Measurements from ENCODE around the gene CD101. TPM values are rescaled to one million over a fixed set of nuclear protein-coding genes. Genes with fewer than 3 reads are reported as not detected.
A peak's percentile ranks its signal among the peaks of the same experiment; 100 is the strongest.

Gene CD101
- 0.76 and 1.8 TPM in 2 replicates for total RNA-seq (2021)
- Bru-seq, nascent RNA, result percentile 42 among the genes with signal in this experiment
- percentile 49 among the genes with signal in this experiment for BruChase-seq, experiment 1, labeled RNA remaining after a 2-hour chase
- BruChase-seq, experiment 2, labeled RNA remaining after a 6-hour chase, result percentile 56 among the genes with signal in this experiment
- long read RNA-seq, result 0 reads

GRCh38 chr1:117001254-117001927 lies at the start of gene CD101:
CD101 (plus strand) TSS chr1:117001760; CDS start chr1:117001818, 58 bp downstream.
- H3K4me1 ChIP-seq (replicated peaks; ENCODE audit: insufficient read depth), result peaks cover 21% of the 10 kb centered on the region
- DNase-seq, result no peak
- no peaks in the 10 kb centered on the region for H3K27me3 ChIP-seq (ENCODE audit: insufficient read depth, low read depth)
- no TSS peak for BruUV-seq (replicated peaks)
- CTCF ChIA-PET, result no interaction called here
- peaks cover 8% of the 10 kb centered on the region; the same call in 1 of the 2 replicates for H3F3A ChIP-seq (ENCODE audit: insufficient read depth, low read depth)
- H3K36me3 ChIP-seq (ENCODE audit: low read depth), result no peaks in the 10 kb centered on the region
- H3K4me3 ChIP-seq, result no peak within 1 kb of the TSS
- no peaks in the 10 kb centered on the region for H3K9me2 ChIP-seq (ENCODE audit: insufficient read depth)
- H4K20me1 ChIP-seq (ENCODE audit: insufficient read depth), result no peaks in the 10 kb centered on the region
- no peak within 1 kb of the TSS for H2AFZ ChIP-seq
- H3K4me2 ChIP-seq, result no peak within 1 kb of the TSS
- TF ChIP-seq, protein P1, sequence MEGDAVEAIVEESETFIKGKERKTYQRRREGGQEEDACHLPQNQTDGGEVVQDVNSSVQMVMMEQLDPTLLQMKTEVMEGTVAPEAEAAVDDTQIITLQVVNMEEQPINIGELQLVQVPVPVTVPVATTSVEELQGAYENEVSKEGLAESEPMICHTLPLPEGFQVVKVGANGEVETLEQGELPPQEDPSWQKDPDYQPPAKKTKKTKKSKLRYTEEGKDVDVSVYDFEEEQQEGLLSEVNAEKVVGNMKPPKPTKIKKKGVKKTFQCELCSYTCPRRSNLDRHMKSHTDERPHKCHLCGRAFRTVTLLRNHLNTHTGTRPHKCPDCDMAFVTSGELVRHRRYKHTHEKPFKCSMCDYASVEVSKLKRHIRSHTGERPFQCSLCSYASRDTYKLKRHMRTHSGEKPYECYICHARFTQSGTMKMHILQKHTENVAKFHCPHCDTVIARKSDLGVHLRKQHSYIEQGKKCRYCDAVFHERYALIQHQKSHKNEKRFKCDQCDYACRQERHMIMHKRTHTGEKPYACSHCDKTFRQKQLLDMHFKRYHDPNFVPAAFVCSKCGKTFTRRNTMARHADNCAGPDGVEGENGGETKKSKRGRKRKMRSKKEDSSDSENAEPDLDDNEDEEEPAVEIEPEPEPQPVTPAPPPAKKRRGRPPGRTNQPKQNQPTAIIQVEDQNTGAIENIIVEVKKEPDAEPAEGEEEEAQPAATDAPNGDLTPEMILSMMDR (conservative IDR thresholded peaks at IDR 0.05), result no peak
- no peak for TF ChIP-seq EZH2 (IDR thresholded peaks at IDR 0.05; ENCODE audit: low read depth)
- POLR2A ChIA-PET (ENCODE audit: unreplicated experiment), result no interaction called here
- intact Hi-C loops (cut with micrococcal nuclease; ENCODE audit: unreplicated experiment), result no loop called here
- H3K79me2 ChIP-seq (ENCODE audit: low read depth), result no peaks in the 10 kb centered on the region
- no peak within 1 kb of the TSS for H3K27ac ChIP-seq
- H3K9me3 ChIP-seq (ENCODE audit: insufficient read depth, low read depth), result no peaks in the 10 kb centered on the region

GRCh38 chr1:116952738-116953275 lies 48.8 kb upstream of the CD101 start:
- no TSS peak for BruUV-seq (replicated peaks)
- H3K27me3 ChIP-seq (ENCODE audit: insufficient read depth, low read depth), result no peaks in the 10 kb centered on the region
- H3F3A ChIP-seq (ENCODE audit: insufficient read depth, low read depth), result no peaks in the 10 kb centered on the region
- ChIA-PET CTCF (no interaction called here), POLR2A (ENCODE audit: unreplicated experiment) (interaction anchor here (0.5 kb wide), 1 partner anchor 18 kb away, joined by 11 read pairs; no protein-coding TSS in a partner anchor)
- H3K9me3 ChIP-seq (ENCODE audit: insufficient read depth, low read depth), result no peaks in the 10 kb centered on the region
- H3K4me3 ChIP-seq, result no peak overlapping the region
- H2AFZ ChIP-seq, result no peak overlapping the region
- DNase-seq, result no peak
- H3K4me1 ChIP-seq (replicated peaks; ENCODE audit: insufficient read depth), result no peaks in the 10 kb centered on the region
- no peaks in the 10 kb centered on the region for H3K9me2 ChIP-seq (ENCODE audit: insufficient read depth)
- no peak overlapping the region for H3K4me2 ChIP-seq
- TF ChIP-seq, protein P1 (conservative IDR thresholded peaks at IDR 0.05), result no peak
- TF ChIP-seq EZH2 (IDR thresholded peaks at IDR 0.05; ENCODE audit: low read depth), result no peak
- intact Hi-C loops (cut with micrococcal nuclease; ENCODE audit: unreplicated experiment), result loop anchor here (10.0 kb wide), 1 partner anchor 218 kb away; no protein-coding TSS in a partner anchor
- H3K36me3 ChIP-seq (ENCODE audit: low read depth), result peaks cover 12% of the 10 kb centered on the region
- no peak overlapping the region for H3K27ac ChIP-seq
- no peaks in the 10 kb centered on the region for H3K79me2 ChIP-seq (ENCODE audit: low read depth)
- H4K20me1 ChIP-seq (ENCODE audit: insufficient read depth), result 0 out of 2 replicates have a peak, but pooled peaks cover 4% of the 10 kb centered on the region

DNA sequence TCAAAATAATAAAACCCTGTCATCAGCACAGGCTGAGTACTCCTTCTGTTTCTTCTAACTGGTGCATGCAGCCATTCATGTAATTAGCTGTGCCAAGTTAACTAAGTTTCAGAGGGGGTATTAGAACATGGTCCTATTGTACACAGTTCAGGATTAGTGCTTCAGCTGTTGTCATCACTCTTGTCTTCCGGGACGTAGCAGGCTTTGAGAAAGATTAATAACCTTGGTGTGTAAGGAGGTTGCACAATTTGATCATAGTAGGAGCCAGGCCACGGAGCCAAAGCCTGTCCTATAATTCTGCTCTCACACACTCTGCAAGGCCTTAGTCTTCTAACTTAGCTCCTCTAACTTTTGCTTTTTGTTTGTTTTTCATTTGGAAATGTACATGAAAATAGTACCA lies 47.1 kb upstream of the CD101 start:
- CTCF ChIA-PET, result no interaction called here

More for the DNA sequence above, 47.1 kb upstream of the CD101 start:
- no peak overlapping the region for H3K27ac ChIP-seq
- 0 out of 2 replicates have a peak, but pooled peaks cover 4% of the 10 kb centered on the region for H4K20me1 ChIP-seq (ENCODE audit: insufficient read depth)
- POLR2A ChIA-PET (ENCODE audit: unreplicated experiment), result no interaction called here
- H3K36me3 ChIP-seq (ENCODE audit: low read depth), result no peaks in the 10 kb centered on the region
- TF ChIP-seq EZH2 (IDR thresholded peaks at IDR 0.05; ENCODE audit: low read depth), result no peak
- TF ChIP-seq, protein P1 (conservative IDR thresholded peaks at IDR 0.05), result no peak
- intact Hi-C loops (cut with micrococcal nuclease; ENCODE audit: unreplicated experiment), result loop anchor here (10.0 kb wide), 1 partner anchor 220 kb away; no protein-coding TSS in a partner anchor
- H3F3A ChIP-seq (ENCODE audit: insufficient read depth, low read depth), result no peaks in the 10 kb centered on the region
- H3K27me3 ChIP-seq (ENCODE audit: insufficient read depth, low read depth), result no peaks in the 10 kb centered on the region
- DNase-seq, result no peak
- no peaks in the 10 kb centered on the region for H3K79me2 ChIP-seq (ENCODE audit: low read depth)
- H3K9me2 ChIP-seq (ENCODE audit: insufficient read depth), result no peaks in the 10 kb centered on the region
- H3K4me3 ChIP-seq, result no peak overlapping the region
- no peak overlapping the region for H3K4me2 ChIP-seq
- H3K9me3 ChIP-seq (ENCODE audit: insufficient read depth, low read depth), result no peaks in the 10 kb centered on the region
- no peaks in the 10 kb centered on the region for H3K4me1 ChIP-seq (replicated peaks; ENCODE audit: insufficient read depth)
- H2AFZ ChIP-seq, result no peak overlapping the region
- BruUV-seq (replicated peaks), result no TSS peak
